Mucosa of descending colon (tissue), 3 donors: ENCODE measurements around the gene OBP2A. TPM values are rescaled to one million over a fixed set of nuclear protein-coding genes. Genes with fewer than 3 reads are reported as not detected.

ENCODE experiments used
- ATAC-seq: fragments of 200-7000 bp; cut with Tn5 transposase; one replicate; pipeline ENCODE4 v1.9.1; 2020; ENCODE audit warnings: mild to moderate bottlenecking, moderate library complexity
- DNase-seq, 3 donors: peaks; one replicate each; pipeline ENCODE4 v3.0.0-alpha.2; 2020
- H3K36me3 ChIP-seq: fragments of 200-600 bp; one replicate; pipeline ENCODE4 v1.8.0; 2021; ENCODE audit warnings: low read depth, mild to moderate bottlenecking
- H3K4me1 ChIP-seq: fragments of 200-600 bp; one replicate; pipeline ENCODE4 v1.8.0; 2021; ENCODE audit warnings: low read depth, mild to moderate bottlenecking
- H3K4me3 ChIP-seq: fragments of 200-600 bp; one replicate; pipeline ENCODE4 v1.8.0; 2021; ENCODE audit warnings: mild to moderate bottlenecking
- H3K9me3 ChIP-seq: fragments of 200-600 bp; one replicate; pipeline ENCODE4 v1.8.0; 2021; ENCODE audit warnings: mild to moderate bottlenecking
- CTCF ChIP-seq: fragments of 200-600 bp; IDR thresholded peaks from one replicate; pipeline ENCODE4 v1.8.0; 2022; ENCODE audit warnings: antibody characterized with exemption, mild to moderate bottlenecking
- intact Hi-C, 2 donors: fragments of 100-400 bp; cut with DNase I in 1 of 2; cut with micrococcal nuclease in 1 of 2; formaldehyde crosslinking; loops; one replicate each; pipeline versions ENCODE4 v1.11.0 to v1.11.1; 2022; cut with DNase I, micrococcal nuclease
- total RNA-seq, 3 donors: library from RNA; stranded (reverse); fragmentation: NEBNext Ultra II Directional in 2 of 3; extraction: Animal tissue kit (Norgen Biotek cat#: 25700) in 2 of 3; gene quantifications; one replicate each; pipeline versions ENCODE4 v1.2.1 to v1.2.4, GENCODE V29; 2021 to 2023
- donor health status: DM: no; HTN: no; CAD: no; lungs with moderate emphysema.
- donor health status: DM: no; HTN: no; CAD: no.
- donor health status: DM: no; HTN: yes; CAD: no.

Gene OBP2A
- total RNA-seq, 3 donors from 2014 or later: not detected

DNA sequence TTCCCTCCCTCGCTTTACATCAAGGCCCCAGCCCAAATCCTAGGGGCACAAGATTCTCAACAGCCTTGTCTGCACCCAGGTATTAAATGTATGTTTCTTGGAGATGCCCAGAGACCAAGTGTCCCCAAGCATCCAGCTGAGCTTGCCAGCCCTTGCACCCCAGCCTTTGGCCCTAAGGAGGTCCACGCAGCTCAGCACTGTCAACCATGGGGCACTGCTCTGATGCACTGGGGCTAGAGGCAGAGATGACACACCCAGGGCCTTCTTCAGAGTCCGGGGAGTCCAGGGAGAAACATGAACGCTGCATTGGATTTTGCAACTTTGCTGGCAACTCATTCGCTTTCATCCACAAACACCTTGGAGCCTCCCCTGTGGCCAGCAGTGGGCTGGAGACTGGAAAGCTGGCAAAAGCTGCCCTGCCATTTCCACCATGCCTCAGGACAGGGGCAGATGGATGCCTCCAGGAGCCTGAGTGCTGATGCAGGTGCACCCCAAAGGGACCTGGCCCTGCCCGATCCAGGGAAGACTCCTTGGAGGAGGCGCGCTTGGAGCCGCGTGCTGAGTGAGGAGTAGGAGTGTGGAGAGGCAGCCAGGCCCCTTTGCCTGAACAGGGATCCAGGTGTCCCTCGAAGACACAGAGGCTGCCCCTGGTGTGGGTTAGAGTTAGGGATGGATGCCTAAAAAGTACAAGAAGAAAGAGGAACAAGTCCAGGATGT is 34.9 kb downstream of the OBP2A start:
- DNase-seq: no peak

DNA sequence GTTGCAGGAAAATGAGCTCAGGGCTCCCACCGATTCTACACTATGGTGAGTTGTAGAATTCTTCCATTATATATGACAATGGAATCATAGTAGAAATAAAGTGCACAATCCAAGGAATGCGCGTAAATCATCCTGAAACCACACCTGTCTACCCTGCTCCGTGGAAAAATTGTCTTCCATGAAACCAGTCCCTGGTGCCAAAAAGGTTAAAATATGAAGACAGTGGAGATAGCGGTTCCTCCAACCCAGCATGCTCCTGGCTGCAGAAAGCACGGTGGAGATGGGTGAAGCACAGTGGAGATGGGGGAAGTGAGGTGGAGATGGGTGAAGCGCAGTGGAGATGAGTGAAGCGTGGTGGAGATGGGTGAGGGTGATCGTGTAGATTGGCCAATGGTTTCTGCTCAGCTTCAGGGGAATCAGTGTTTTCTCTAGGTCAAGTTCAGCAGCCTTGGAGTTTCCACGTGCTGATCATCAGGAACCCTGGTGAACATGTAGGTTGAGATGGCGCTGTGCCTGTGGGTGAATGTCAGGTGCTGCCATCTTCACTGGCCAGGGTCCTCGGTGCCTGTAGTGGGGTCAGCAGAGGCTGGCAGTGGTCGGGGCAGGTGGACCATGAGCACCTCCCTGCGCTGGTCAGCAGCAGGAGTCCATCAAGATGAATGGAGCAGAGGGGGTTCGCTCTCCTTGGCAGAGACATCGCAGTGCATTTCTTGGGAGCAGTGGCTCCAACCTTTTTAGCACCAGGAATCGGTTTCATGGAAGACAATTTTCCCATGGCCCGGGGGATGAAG is 35.9 kb downstream of the OBP2A start:
- no peaks in the 10 kb centered on the region for H3K36me3 ChIP-seq
- no peak for ATAC-seq
- H3K4me1 ChIP-seq: no peaks in the 10 kb centered on the region
- H3K4me3 ChIP-seq: no peak overlapping the region
- no peak for DNase-seq
- no peak for TF ChIP-seq CTCF
- H3K9me3 ChIP-seq: no peaks in the 10 kb centered on the region
- intact Hi-C loops: no loop called here

More for the DNA sequence above, 34.9 kb downstream of the OBP2A start:
- H3K4me3 ChIP-seq: no peak overlapping the region
- H3K9me3 ChIP-seq: no peaks in the 10 kb centered on the region
- intact Hi-C loops: no loop called here
- no peaks in the 10 kb centered on the region for H3K4me1 ChIP-seq
- TF ChIP-seq CTCF: no peak
- H3K36me3 ChIP-seq: no peaks in the 10 kb centered on the region
- no peak for ATAC-seq

GRCh38 chr9:135582541-135582940 is 36.6 kb downstream of the OBP2A start:
- DNase-seq: no peak
- Histone ChIP-seq H3K4me1 (no peaks in the 10 kb centered on the region), H3K9me3 (no peaks in the 10 kb centered on the region), H3K36me3 (no peaks in the 10 kb centered on the region), H3K4me3 (no peak overlapping the region)
- TF ChIP-seq CTCF: no peak
- intact Hi-C loops: no loop called here
- ATAC-seq: no peak

GRCh38 chr9:135582966-135583687 is 37.2 kb downstream of the OBP2A start:
- H3K36me3 ChIP-seq: no peaks in the 10 kb centered on the region
- intact Hi-C loops: no loop called here

GRCh38 chr9:135583688-135584011 is 37.7 kb downstream of the OBP2A start:
- Histone ChIP-seq H3K9me3 (no peaks in the 10 kb centered on the region), H3K36me3 (no peaks in the 10 kb centered on the region), H3K4me1 (no peaks in the 10 kb centered on the region), H3K4me3 (no peak overlapping the region)
- DNase-seq: no peak
- intact Hi-C loops: no loop called here
- no peak for TF ChIP-seq CTCF
- no peak for ATAC-seq

More at GRCh38 chr9:135582966-135583687, 37.2 kb downstream of the OBP2A start:
- H3K4me3 ChIP-seq: no peak overlapping the region
- no peaks in the 10 kb centered on the region for H3K9me3 ChIP-seq
- TF ChIP-seq CTCF: no peak
- DNase-seq (no peak), ATAC-seq (no peak)
- H3K4me1 ChIP-seq: no peaks in the 10 kb centered on the region
